HG02763 (cell line): ENCODE data around the gene SHISA6.

ENCODE experiments used
- ATAC-seq: cut with Tn5 transposase; IDR thresholded peaks from one replicate; pipeline ENCODE4 v1.9.1; 2021; ENCODE audit warnings: mild to moderate bottlenecking, moderate library complexity; ENCODE audit not compliant: unreplicated experiment

The SHISA6 gene

GRCh38 chr17:11240841-11241610, at the start of gene SHISA6:
Gene SHISA6, plus strand, starts transcription at chr17:11241213.
- no peak for ATAC-seq

GRCh38 chr17:11195801-11196200, 45.2 kb upstream of the SHISA6 start:
- no peak for ATAC-seq

GRCh38 chr17:11204991-11205390, 36.0 kb upstream of the SHISA6 start:
- no peak for ATAC-seq

- no peak for ATAC-seq
Measured at GRCh38 chr17:11205659-11206058, 35.4 kb upstream of the SHISA6 start.

GRCh38 chr17:11209906-11210305, 31.1 kb upstream of the SHISA6 start:
- no peak for ATAC-seq

GRCh38 chr17:11212792-11213191, 28.2 kb upstream of the SHISA6 start:
- ATAC-seq = no peak

GRCh38 chr17:11216976-11217375, 24.0 kb upstream of the SHISA6 start:
- ATAC-seq = no peak

- ATAC-seq = no peak
Measured at GRCh38 chr17:11221196-11221595, 19.8 kb upstream of the SHISA6 start.

- no peak for ATAC-seq
Measured at GRCh38 chr17:11221721-11222120, 19.3 kb upstream of the SHISA6 start.

- ATAC-seq = no peak
Measured at GRCh38 chr17:11238705-11239104, 2.3 kb upstream of the SHISA6 start.

- no peak for ATAC-seq
Measured at GRCh38 chr17:11239379-11239970, 1.5 kb upstream of the SHISA6 start.

- ATAC-seq = no peak
Measured at GRCh38 chr17:11240041-11240840, 772 bp upstream of the SHISA6 start.

- no peak for ATAC-seq
Measured at GRCh38 chr17:11241611-11242226, 706 bp downstream of the SHISA6 start.

GRCh38 chr17:11242411-11242810, 1.4 kb downstream of the SHISA6 start:
- ATAC-seq = no peak

GRCh38 chr17:11244776-11245175, 3.8 kb downstream of the SHISA6 start:
- ATAC-seq = no peak

- ATAC-seq = no peak
Measured at GRCh38 chr17:11245187-11245586, 4.2 kb downstream of the SHISA6 start.

GRCh38 chr17:11245791-11246190, 4.8 kb downstream of the SHISA6 start:
- ATAC-seq = no peak

GRCh38 chr17:11250161-11250560, 9.1 kb downstream of the SHISA6 start:
- ATAC-seq = no peak

- ATAC-seq = no peak
Measured at GRCh38 chr17:11251561-11252107, 10.6 kb downstream of the SHISA6 start.

GRCh38 chr17:11252146-11252545, 11.1 kb downstream of the SHISA6 start:
- no peak for ATAC-seq

- ATAC-seq = no peak
Measured at GRCh38 chr17:11256877-11257276, 15.9 kb downstream of the SHISA6 start.
